Astrocyte (in vitro differentiated cells and primary cell): ENCODE data around the gene NAV3.

Source experiments
- CTCF ChIP-seq: IDR thresholded peaks from 2 replicates; pipeline ENCODE4 v1.5.1; 2011; ENCODE audit warnings: low read depth, mild to moderate bottlenecking, inconsistent platforms, low read length, moderate library complexity; ENCODE audit not compliant: insufficient read depth
- EZH2 ChIP-seq: IDR thresholded peaks from 2 replicates; pipeline ENCODE4 v1.6.1; 2012; ENCODE audit warnings: mild to moderate bottlenecking, low read length, inconsistent platforms; ENCODE audit not compliant: insufficient read depth

DNA sequence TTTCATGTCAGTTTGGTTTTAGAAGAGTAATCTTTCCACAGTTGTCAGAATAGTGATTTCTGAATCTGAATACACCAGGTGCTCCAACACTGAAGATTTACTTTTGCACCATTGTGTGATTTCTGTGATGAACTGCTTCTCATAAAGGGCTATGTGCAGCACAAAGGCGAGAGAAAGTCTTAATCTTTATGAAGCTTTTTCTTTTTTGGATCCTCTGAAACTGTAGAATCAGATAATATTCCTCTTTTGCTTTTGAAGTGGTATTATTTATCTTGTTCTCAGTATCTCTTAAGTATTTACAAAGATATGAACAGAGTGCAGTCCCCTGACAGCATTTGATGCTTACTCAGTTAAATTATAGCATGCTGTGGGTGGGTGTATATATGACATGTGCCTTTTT lies 207.8 kb downstream of the NAV3 start:
- no peak for TF ChIP-seq EZH2
- TF ChIP-seq CTCF, result no peak
